Measurements from ENCODE around the gene OSTF1.

GRCh38 chr9:75131700-75132099 lies 43.4 kb downstream of the OSTF1 start:
- TF ChIP-seq POU2F2 (IDR thresholded peaks at IDR 0.05; ENCODE audit: low read depth, low read length), result no peak
- no peak for TF ChIP-seq POLR2AphosphoS5 (IDR thresholded peaks at IDR 0.05; ENCODE audit: low read depth, low read length)
- TF ChIP-seq TAF1 (IDR thresholded peaks at IDR 0.05; ENCODE audit: low read depth, low read length), result no peak
